OCI-LY3 (cell line): ENCODE data around the gene TMEM258.

Experiments
- H2AFZ ChIP-seq: fragments of 200-600, 300-600 bp; shearing (Covaris generic); 2 replicates; pipeline ENCODE4 v1.6.0; 2014; ENCODE audit warnings: antibody characterized with exemption, low read depth, low read length
- H3K27ac ChIP-seq: fragments of 200-600, 300-600 bp; sonication (generic); 2 replicates; pipeline ENCODE4 v1.5.1; 2014; ENCODE audit warnings: mild to moderate bottlenecking, low read length, moderate library complexity, mixed read lengths
- H3K27me3 ChIP-seq: fragments of 200-600, 300-600 bp; sonication (generic); 2 replicates; pipeline ENCODE4 v1.6.1; 2014; ENCODE audit warnings: low read depth, low read length, mixed read lengths
- H3K36me3 ChIP-seq: fragments of 200-600, 300-600 bp; sonication (generic); replicated peaks from 2 replicates; pipeline ENCODE3; 2014; ENCODE audit warnings: low read depth, low read length, mixed read lengths
- H3K4me1 ChIP-seq: fragments of 300-600, 200-600 bp; sonication (generic); 2 replicates; pipeline ENCODE4 v1.6.1; 2014; ENCODE audit warnings: low read length, mixed read lengths
- H3K4me2 ChIP-seq: fragments of 200-600, 300-600 bp; sonication (generic); 2 replicates; pipeline ENCODE4 v1.6.1; 2014; ENCODE audit warnings: low read length, mixed read lengths
- H3K4me3 ChIP-seq: fragments of 300-600, 200-600 bp; sonication (generic); 2 replicates; pipeline ENCODE4 v1.5.1; 2014; ENCODE audit warnings: antibody characterized with exemption, mild to moderate bottlenecking, low read length, moderate library complexity
- H3K79me2 ChIP-seq: fragments of 300-600, 200-600 bp; shearing (Covaris generic); 2 replicates; pipeline ENCODE4 v1.6.1; 2014; ENCODE audit warnings: mild to moderate bottlenecking, low read length, mixed read lengths
- H3K9ac ChIP-seq: fragments of 300-600, 200-600 bp; shearing (Covaris generic); 2 replicates; pipeline ENCODE4 v1.6.0; 2014; ENCODE audit warnings: mild to moderate bottlenecking, low read length, moderate library complexity
- H3K9me3 ChIP-seq: fragments of 200-600, 300-600 bp; shearing (Covaris generic); 2 replicates; pipeline ENCODE4 v1.6.1; 2014; ENCODE audit warnings: low read length, mixed read lengths; ENCODE audit not compliant: insufficient read depth
- H4K20me1 ChIP-seq: fragments of 200-600, 300-600 bp; sonication (generic); 2 replicates; pipeline ENCODE4 v1.6.1; 2016; ENCODE audit warnings: low read length, mixed read lengths; ENCODE audit not compliant: insufficient read depth
- CTCF ChIP-seq: fragments of 200-600, 300-600 bp; sonication (generic); IDR thresholded peaks from 2 replicates; pipeline ENCODE4 v1.5.1; 2014; ENCODE audit warnings: antibody characterized with exemption, low read length, low read depth
- EZH2phosphoT487 ChIP-seq: fragments of 200-600 bp; shearing (Covaris generic); IDR thresholded peaks from 2 replicates; pipeline ENCODE4 v1.6.1; 2018; ENCODE audit warnings: antibody characterized with exemption, mixed run types, low read depth

Gene TMEM258

GRCh38 chr11:61778357-61778886, 14.0 kb downstream of the TMEM258 start:
- no peaks in the 10 kb centered on the region for H4K20me1 ChIP-seq
- no peaks in the 10 kb centered on the region for H3K4me1 ChIP-seq
- H3K27ac ChIP-seq = no peak overlapping the region
- no peaks in the 10 kb centered on the region for H3K79me2 ChIP-seq
- no peaks in the 10 kb centered on the region for H3K27me3 ChIP-seq
- TF ChIP-seq CTCF (no peak), EZH2phosphoT487 (no peak)
- H3K9ac ChIP-seq = no peak overlapping the region
- no peak overlapping the region for H3K4me2 ChIP-seq
- H3K36me3 ChIP-seq = no peaks in the 10 kb centered on the region
- H2AFZ ChIP-seq = no peak overlapping the region
- H3K4me3 ChIP-seq = no peak overlapping the region
- H3K9me3 ChIP-seq = no peaks in the 10 kb centered on the region

GRCh38 chr11:61777234-61778090, 14.9 kb downstream of the TMEM258 start:
- no peak for TF ChIP-seq EZH2phosphoT487
- no peak for TF ChIP-seq CTCF
- Histone ChIP-seq H3K9ac (no peak overlapping the region), H3K4me3 (no peak overlapping the region), H3K36me3 (no peaks in the 10 kb centered on the region), H3K4me1 (no peaks in the 10 kb centered on the region), H3K27ac (no peak overlapping the region), H3K79me2 (no peaks in the 10 kb centered on the region), H3K9me3 (no peaks in the 10 kb centered on the region), H2AFZ (no peak overlapping the region), H3K4me2 (no peak overlapping the region), H3K27me3 (no peaks in the 10 kb centered on the region), H4K20me1 (no peaks in the 10 kb centered on the region)

- no peak overlapping the region for H3K27ac ChIP-seq
- H3K4me3 ChIP-seq = no peak overlapping the region
- no peaks in the 10 kb centered on the region for H4K20me1 ChIP-seq
- no peak overlapping the region for H3K4me2 ChIP-seq
- H3K4me1 ChIP-seq = no peaks in the 10 kb centered on the region
- no peaks in the 10 kb centered on the region for H3K36me3 ChIP-seq
- TF ChIP-seq EZH2phosphoT487 = no peak
- TF ChIP-seq CTCF = peak; percentile 86
- no peak overlapping the region for H3K9ac ChIP-seq
- no peaks in the 10 kb centered on the region for H3K9me3 ChIP-seq
- H3K79me2 ChIP-seq = no peaks in the 10 kb centered on the region
- H3K27me3 ChIP-seq = no peaks in the 10 kb centered on the region
- H2AFZ ChIP-seq = no peak overlapping the region
Measured at GRCh38 chr11:61776561-61777075, 15.8 kb downstream of the TMEM258 start.
